Measurements from ENCODE around the gene CLIP2. TPM values are rescaled to one million over a fixed set of nuclear protein-coding genes. Genes with fewer than 3 reads are reported as not detected.

Gene CLIP2
- total RNA-seq, 1 experiment from 2014 or later: 14.2 TPM

GRCh38 chr7:74269757-74270277 lies 19.4 kb upstream of the CLIP2 start:
- intact Hi-C loops (cut with micrococcal nuclease): loop anchor here (1.0 kb wide), 1 partner anchor 19 kb away; the partner anchor contains the start of gene CLIP2
- Mint-ChIP-seq H3K9me3 (ENCODE audit: unreplicated experiment) (no peaks in the 10 kb centered on the region), H3K27me3 (ENCODE audit: insufficient read depth, unreplicated experiment) (no peaks in the 10 kb centered on the region), H3K4me1 (ENCODE audit: insufficient read depth, unreplicated experiment) (peaks cover 14% of the 10 kb centered on the region), H3K36me3 (ENCODE audit: insufficient read depth, unreplicated experiment) (peaks cover 5% of the 10 kb centered on the region), H3K27ac (ENCODE audit: low read depth, unreplicated experiment) (no peak overlapping the region), H3K4me3 (ENCODE audit: unreplicated experiment) (peak overlapping the region; percentile 73)
- BruUV-seq (replicated peaks): no TSS peak
- POLR2A ChIA-PET: interaction anchor here (0.6 to 2.7 kb wide), 6 partner anchors 10 to 118 kb away, joined by 3 to 29 read pairs (median 3); partner anchors contain the start of gene CLIP2
- CTCF ChIA-PET: interaction anchor here (0.6 to 1.2 kb wide), 4 partner anchors 16 to 298 kb away, joined by 3 to 4 read pairs (median 4); no protein-coding TSS in a partner anchor
- TF ChIP-seq, protein P1, sequence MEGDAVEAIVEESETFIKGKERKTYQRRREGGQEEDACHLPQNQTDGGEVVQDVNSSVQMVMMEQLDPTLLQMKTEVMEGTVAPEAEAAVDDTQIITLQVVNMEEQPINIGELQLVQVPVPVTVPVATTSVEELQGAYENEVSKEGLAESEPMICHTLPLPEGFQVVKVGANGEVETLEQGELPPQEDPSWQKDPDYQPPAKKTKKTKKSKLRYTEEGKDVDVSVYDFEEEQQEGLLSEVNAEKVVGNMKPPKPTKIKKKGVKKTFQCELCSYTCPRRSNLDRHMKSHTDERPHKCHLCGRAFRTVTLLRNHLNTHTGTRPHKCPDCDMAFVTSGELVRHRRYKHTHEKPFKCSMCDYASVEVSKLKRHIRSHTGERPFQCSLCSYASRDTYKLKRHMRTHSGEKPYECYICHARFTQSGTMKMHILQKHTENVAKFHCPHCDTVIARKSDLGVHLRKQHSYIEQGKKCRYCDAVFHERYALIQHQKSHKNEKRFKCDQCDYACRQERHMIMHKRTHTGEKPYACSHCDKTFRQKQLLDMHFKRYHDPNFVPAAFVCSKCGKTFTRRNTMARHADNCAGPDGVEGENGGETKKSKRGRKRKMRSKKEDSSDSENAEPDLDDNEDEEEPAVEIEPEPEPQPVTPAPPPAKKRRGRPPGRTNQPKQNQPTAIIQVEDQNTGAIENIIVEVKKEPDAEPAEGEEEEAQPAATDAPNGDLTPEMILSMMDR (IDR thresholded peaks at IDR 0.05; ENCODE audit: unreplicated experiment): no peak
- DNase-seq (ENCODE audit: unreplicated experiment): peak; percentile 68

GRCh38 chr7:74271742-74272141 lies 17.5 kb upstream of the CLIP2 start:
- no peaks in the 10 kb centered on the region for H3K9me3 Mint-ChIP-seq (ENCODE audit: unreplicated experiment)
- DNase-seq (ENCODE audit: unreplicated experiment): no peak
- peaks cover 5% of the 10 kb centered on the region for H3K36me3 Mint-ChIP-seq (ENCODE audit: insufficient read depth, unreplicated experiment)
- TF ChIP-seq, protein P1 (IDR thresholded peaks at IDR 0.05; ENCODE audit: unreplicated experiment): no peak
- H3K27me3 Mint-ChIP-seq (ENCODE audit: insufficient read depth, unreplicated experiment): no peaks in the 10 kb centered on the region
- intact Hi-C loops (cut with micrococcal nuclease): no loop called here
- POLR2A ChIA-PET: interaction anchor here (0.6 to 2.7 kb wide), 2 partner anchors 16 to 17 kb away, joined by 3 to 29 read pairs; partner anchors contain the start of genes CLIP2 and RFC2
- CTCF ChIA-PET: interaction anchor here (0.6 kb wide), 1 partner anchor 44 kb away, joined by 3 read pairs; no protein-coding TSS in a partner anchor
- no TSS peak for BruUV-seq (replicated peaks)
- no peak overlapping the region for H3K4me3 Mint-ChIP-seq (ENCODE audit: unreplicated experiment)
- H3K27ac Mint-ChIP-seq (ENCODE audit: low read depth, unreplicated experiment): peak overlapping the region; percentile 90
- H3K4me1 Mint-ChIP-seq (ENCODE audit: insufficient read depth, unreplicated experiment): peaks cover 14% of the 10 kb centered on the region

DNA sequence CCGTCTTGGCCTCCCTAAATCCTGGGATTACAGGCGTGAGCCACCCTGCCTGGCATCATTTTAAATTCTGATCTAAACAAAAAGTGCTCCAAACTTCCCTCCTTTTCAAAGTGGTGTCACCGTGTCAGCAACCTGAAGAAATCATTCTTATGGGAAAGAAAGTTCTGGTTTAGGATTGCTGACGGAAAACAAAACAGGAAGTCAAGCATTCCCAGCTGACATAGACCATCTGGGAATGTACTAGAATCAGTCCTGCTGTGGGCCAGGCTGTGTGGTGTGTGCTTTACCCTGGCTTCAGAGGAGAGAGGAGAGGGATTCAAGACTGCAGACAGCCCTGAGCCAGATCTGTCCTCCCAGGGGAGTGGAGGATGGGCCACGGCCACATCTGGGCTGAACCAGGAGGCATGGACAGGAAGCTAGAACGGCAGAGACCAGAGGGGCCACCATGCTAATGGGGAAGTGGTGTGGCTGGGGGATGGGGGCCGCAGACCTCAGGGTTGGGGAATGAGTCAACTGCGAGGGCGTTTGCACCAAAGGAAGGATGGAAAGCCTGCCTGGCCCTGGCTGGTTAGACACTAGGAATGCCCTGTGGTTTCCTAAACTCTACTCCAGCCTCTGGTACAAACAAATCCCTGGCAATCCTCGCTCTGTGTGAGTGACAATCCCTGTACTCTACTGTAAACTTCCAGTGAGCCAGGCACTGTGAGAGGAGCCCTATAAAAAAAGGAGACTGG lies 16.7 kb upstream of the CLIP2 start:
- no TSS peak for BruUV-seq (replicated peaks)
- peaks cover 14% of the 10 kb centered on the region for H3K4me1 Mint-ChIP-seq (ENCODE audit: insufficient read depth, unreplicated experiment)
- peaks cover 5% of the 10 kb centered on the region for H3K36me3 Mint-ChIP-seq (ENCODE audit: insufficient read depth, unreplicated experiment)
- no peaks in the 10 kb centered on the region for H3K27me3 Mint-ChIP-seq (ENCODE audit: insufficient read depth, unreplicated experiment)
- POLR2A ChIA-PET: interaction anchor here (0.6 to 2.7 kb wide), 4 partner anchors 16 to 108 kb away, joined by 3 to 29 read pairs (median 3); partner anchors contain the start of genes CLIP2 and RFC2
- DNase-seq (ENCODE audit: unreplicated experiment): peak; percentile 71
- CTCF ChIA-PET: interaction anchor here (0.5 to 0.6 kb wide), 3 partner anchors 11 to 43 kb away, joined by 3 read pairs; no protein-coding TSS in a partner anchor
- no peaks in the 10 kb centered on the region for H3K9me3 Mint-ChIP-seq (ENCODE audit: unreplicated experiment)
- H3K4me3 Mint-ChIP-seq (ENCODE audit: unreplicated experiment): no peak overlapping the region
- peak overlapping the region; percentile 90 for H3K27ac Mint-ChIP-seq (ENCODE audit: low read depth, unreplicated experiment)
- intact Hi-C loops (cut with micrococcal nuclease): no loop called here
- TF ChIP-seq, protein P1 (IDR thresholded peaks at IDR 0.05; ENCODE audit: unreplicated experiment): no peak

- BruUV-seq (replicated peaks): no TSS peak
- no peak overlapping the region for H3K4me3 Mint-ChIP-seq (ENCODE audit: unreplicated experiment)
- H3K36me3 Mint-ChIP-seq (ENCODE audit: insufficient read depth, unreplicated experiment): peaks cover 5% of the 10 kb centered on the region
- no peak overlapping the region for H3K27ac Mint-ChIP-seq (ENCODE audit: low read depth, unreplicated experiment)
- no peaks in the 10 kb centered on the region for H3K27me3 Mint-ChIP-seq (ENCODE audit: insufficient read depth, unreplicated experiment)
- no peak for DNase-seq (ENCODE audit: unreplicated experiment)
- TF ChIP-seq, protein P1 (IDR thresholded peaks at IDR 0.05; ENCODE audit: unreplicated experiment): peak; percentile 37
- H3K4me1 Mint-ChIP-seq (ENCODE audit: insufficient read depth, unreplicated experiment): peaks cover 24% of the 10 kb centered on the region
- intact Hi-C loops (cut with micrococcal nuclease): no loop called here
- H3K9me3 Mint-ChIP-seq (ENCODE audit: unreplicated experiment): no peaks in the 10 kb centered on the region
- CTCF ChIA-PET: interaction anchor here (0.6 to 1.2 kb wide), 6 partner anchors 9 to 448 kb away, joined by 3 to 4 read pairs (median 3); partner anchors contain the start of gene CLIP2
- POLR2A ChIA-PET: interaction anchor here (0.7 to 1.7 kb wide), 2 partner anchors 13 to 23 kb away, joined by 3 read pairs; no protein-coding TSS in a partner anchor
Measured at GRCh38 chr7:74275401-74275881, 13.8 kb upstream of the CLIP2 start.

All from MCF 10A (cell line).